ENCODE measurements around the gene TEX51. TPM values are rescaled to one million over a fixed set of nuclear protein-coding genes. Genes with fewer than 3 reads are reported as not detected.

TEX51 gene
- total and polyA plus RNA-seq, 2 donors (not counting 1 experiment from before 2014, with no cell fraction given), result not detected

- Histone ChIP-seq H3K4me1 (ENCODE audit: control insufficient read depth, extremely low read depth, insufficient read depth, low read length) (no peaks in the 10 kb centered on the region), H3K36me3 (ENCODE audit: control insufficient read depth, insufficient read depth, low read length) (no peaks in the 10 kb centered on the region), H4K20me1 (ENCODE audit: control insufficient read depth, extremely low read depth, insufficient read depth, low read length) (no peaks in the 10 kb centered on the region), H3K4me2 (ENCODE audit: extremely low read depth, insufficient read depth, low read length) (no peak overlapping the region), H3K27me3 (ENCODE audit: control insufficient read depth, insufficient read depth, low read length) (no peaks in the 10 kb centered on the region), H3K27ac (ENCODE audit: insufficient read depth, low read length) (no peak overlapping the region), H3K4me3 (replicated peaks in 1 of 4; ENCODE audit: control extremely low read depth in 1 of 4, insufficient read depth in 1 of 4, low read depth in 3 of 4, low read length in 4 of 4) (no peak overlapping the region), H2AFZ (ENCODE audit: low read length) (no peak overlapping the region), H3K79me2 (ENCODE audit: control insufficient read depth, insufficient read depth, low read length) (no peaks in the 10 kb centered on the region), H3K9me3 (ENCODE audit: control insufficient read depth, insufficient read depth, low read depth, low read length) (no peaks in the 10 kb centered on the region), H3K9ac (ENCODE audit: insufficient read depth, low read length) (no peak overlapping the region)
- TF ChIP-seq, protein P1, sequence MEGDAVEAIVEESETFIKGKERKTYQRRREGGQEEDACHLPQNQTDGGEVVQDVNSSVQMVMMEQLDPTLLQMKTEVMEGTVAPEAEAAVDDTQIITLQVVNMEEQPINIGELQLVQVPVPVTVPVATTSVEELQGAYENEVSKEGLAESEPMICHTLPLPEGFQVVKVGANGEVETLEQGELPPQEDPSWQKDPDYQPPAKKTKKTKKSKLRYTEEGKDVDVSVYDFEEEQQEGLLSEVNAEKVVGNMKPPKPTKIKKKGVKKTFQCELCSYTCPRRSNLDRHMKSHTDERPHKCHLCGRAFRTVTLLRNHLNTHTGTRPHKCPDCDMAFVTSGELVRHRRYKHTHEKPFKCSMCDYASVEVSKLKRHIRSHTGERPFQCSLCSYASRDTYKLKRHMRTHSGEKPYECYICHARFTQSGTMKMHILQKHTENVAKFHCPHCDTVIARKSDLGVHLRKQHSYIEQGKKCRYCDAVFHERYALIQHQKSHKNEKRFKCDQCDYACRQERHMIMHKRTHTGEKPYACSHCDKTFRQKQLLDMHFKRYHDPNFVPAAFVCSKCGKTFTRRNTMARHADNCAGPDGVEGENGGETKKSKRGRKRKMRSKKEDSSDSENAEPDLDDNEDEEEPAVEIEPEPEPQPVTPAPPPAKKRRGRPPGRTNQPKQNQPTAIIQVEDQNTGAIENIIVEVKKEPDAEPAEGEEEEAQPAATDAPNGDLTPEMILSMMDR (conservative IDR thresholded peaks at IDR 0.05 in 1 of 2, IDR thresholded peaks at IDR 0.05 in 1 of 2; ENCODE audit: low read depth in 1 of 2, low read length in 2 of 2), result no peak
- no peak for TF ChIP-seq EZH2 (IDR thresholded peaks at IDR 0.05; ENCODE audit: low read length, missing control alignments)
- DNase-seq (ENCODE audit: low read depth in 2 of 2), result no peak
Measured at GRCh38 chr2:126906781-126907180, 8.1 kb downstream of the TEX51 start.

GRCh38 chr2:126907671-126908070, 9.0 kb downstream of the TEX51 start:
- DNase-seq (ENCODE audit: low read depth in 2 of 2), result no peak
- Histone ChIP-seq H3K4me1 (ENCODE audit: control insufficient read depth, extremely low read depth, insufficient read depth, low read length) (no peaks in the 10 kb centered on the region), H4K20me1 (ENCODE audit: control insufficient read depth, extremely low read depth, insufficient read depth, low read length) (no peaks in the 10 kb centered on the region), H3K4me3 (replicated peaks in 1 of 4; ENCODE audit: control extremely low read depth in 1 of 4, insufficient read depth in 1 of 4, low read depth in 3 of 4, low read length in 4 of 4) (no peak overlapping the region), H3K27ac (ENCODE audit: insufficient read depth, low read length) (no peak overlapping the region), H3K36me3 (ENCODE audit: control insufficient read depth, insufficient read depth, low read length) (no peaks in the 10 kb centered on the region), H3K4me2 (ENCODE audit: extremely low read depth, insufficient read depth, low read length) (no peak overlapping the region), H3K9ac (ENCODE audit: insufficient read depth, low read length) (no peak overlapping the region), H3K79me2 (ENCODE audit: control insufficient read depth, insufficient read depth, low read length) (no peaks in the 10 kb centered on the region), H3K27me3 (ENCODE audit: control insufficient read depth, insufficient read depth, low read length) (no peaks in the 10 kb centered on the region), H2AFZ (ENCODE audit: low read length) (no peak overlapping the region), H3K9me3 (ENCODE audit: control insufficient read depth, insufficient read depth, low read depth, low read length) (no peaks in the 10 kb centered on the region)
- TF ChIP-seq EZH2 (IDR thresholded peaks at IDR 0.05; ENCODE audit: low read length, missing control alignments), result no peak
- TF ChIP-seq, protein P1 (conservative IDR thresholded peaks at IDR 0.05 in 1 of 2, IDR thresholded peaks at IDR 0.05 in 1 of 2; ENCODE audit: low read depth in 1 of 2, low read length in 2 of 2), result no peak

DNA sequence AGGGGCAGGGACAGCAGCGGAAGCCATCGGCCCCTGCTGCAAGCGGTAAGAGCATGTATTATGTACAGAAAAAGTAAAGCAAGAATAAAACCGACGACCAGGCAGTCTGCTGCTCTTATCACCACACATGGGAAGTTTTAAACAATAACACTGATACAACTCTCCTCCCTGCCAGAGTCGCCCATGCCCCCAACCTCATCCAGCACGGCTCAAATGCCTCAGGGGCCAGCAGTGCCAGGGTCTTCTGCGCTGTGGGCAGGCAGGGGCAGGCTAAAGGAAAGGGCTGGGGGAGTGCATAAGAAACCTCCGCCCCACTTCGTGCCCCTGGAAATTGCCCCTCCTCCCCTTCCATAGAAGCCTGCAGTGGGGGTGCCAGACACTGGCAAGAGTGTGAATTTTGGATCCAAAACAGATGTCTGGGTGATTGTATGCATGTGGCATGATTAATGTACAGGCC, 10.1 kb downstream of the TEX51 start:
- Histone ChIP-seq H3K4me2 (ENCODE audit: extremely low read depth, insufficient read depth, low read length) (no peak overlapping the region), H2AFZ (ENCODE audit: low read length) (no peak overlapping the region), H3K4me1 (ENCODE audit: control insufficient read depth, extremely low read depth, insufficient read depth, low read length) (no peaks in the 10 kb centered on the region), H4K20me1 (ENCODE audit: control insufficient read depth, extremely low read depth, insufficient read depth, low read length) (no peaks in the 10 kb centered on the region), H3K9me3 (ENCODE audit: control insufficient read depth, insufficient read depth, low read depth, low read length) (no peaks in the 10 kb centered on the region), H3K27me3 (ENCODE audit: control insufficient read depth, insufficient read depth, low read length) (no peaks in the 10 kb centered on the region), H3K4me3 (replicated peaks in 1 of 4; ENCODE audit: control extremely low read depth in 1 of 4, insufficient read depth in 1 of 4, low read depth in 3 of 4, low read length in 4 of 4) (no peak overlapping the region), H3K79me2 (ENCODE audit: control insufficient read depth, insufficient read depth, low read length) (no peaks in the 10 kb centered on the region), H3K36me3 (ENCODE audit: control insufficient read depth, insufficient read depth, low read length) (no peaks in the 10 kb centered on the region), H3K27ac (ENCODE audit: insufficient read depth, low read length) (no peak overlapping the region), H3K9ac (ENCODE audit: insufficient read depth, low read length) (no peak overlapping the region)
- DNase-seq (ENCODE audit: low read depth in 2 of 2), result no peak
- TF ChIP-seq, protein P1 (conservative IDR thresholded peaks at IDR 0.05 in 1 of 2, IDR thresholded peaks at IDR 0.05 in 1 of 2; ENCODE audit: low read depth in 1 of 2, low read length in 2 of 2), result no peak
- TF ChIP-seq EZH2 (IDR thresholded peaks at IDR 0.05; ENCODE audit: low read length, missing control alignments), result no peak
